HEK293 (cell line): ENCODE measurements around the gene MAP1LC3A.

Experiments used
- FEZF1 ChIP-seq: fragments of 450-650 bp; formaldehyde crosslinking; IDR thresholded peaks from 2 replicates; pipeline ENCODE4 v1.5.1; 2016; ENCODE audit warnings: missing biosample characterization, missing genetic modification characterization
- GLIS1 ChIP-seq: fragments of 450-650 bp; formaldehyde crosslinking; IDR thresholded peaks from 2 replicates; pipeline ENCODE4 v1.5.1; 2016; ENCODE audit warnings: missing biosample characterization, missing genetic modification characterization
- IKZF3 ChIP-seq: fragments of 450-650 bp; IDR thresholded peaks from 2 replicates; pipeline ENCODE4 v1.5.0; 2018; ENCODE audit warnings: missing biosample characterization, mild to moderate bottlenecking, missing genetic modification characterization, moderate library complexity
- KLF10 ChIP-seq: fragments of 450-650 bp; IDR thresholded peaks from 2 replicates; pipeline ENCODE4 v1.5.1; 2018; ENCODE audit warnings: missing biosample characterization, mild to moderate bottlenecking, missing genetic modification characterization
- MEIS1 ChIP-seq: sonication (generic); formaldehyde crosslinking; IDR thresholded peaks from 2 replicates; pipeline ENCODE4 v1.8.1; 2022; ENCODE audit warnings: missing genetic modification reagents, mild to moderate bottlenecking, borderline replicate concordance
- SCRT2 ChIP-seq: fragments of 450-650 bp; formaldehyde crosslinking; IDR thresholded peaks from 2 replicates; pipeline ENCODE4 v1.5.1; 2016; ENCODE audit warnings: missing biosample characterization, missing genetic modification characterization
- SP7 ChIP-seq: fragments of 450-650 bp; formaldehyde crosslinking; IDR thresholded peaks from 2 replicates; pipeline ENCODE4 v1.5.1; 2016; ENCODE audit warnings: missing biosample characterization, missing genetic modification characterization
- ZFHX2 ChIP-seq: fragments of 450-650 bp; formaldehyde crosslinking; conservative IDR thresholded peaks from 2 replicates; pipeline ENCODE4 v1.5.1; 2016; ENCODE audit warnings: missing biosample characterization, missing genetic modification characterization
- ZFP69B ChIP-seq: fragments of 450-650 bp; formaldehyde crosslinking; IDR thresholded peaks from 2 replicates; pipeline ENCODE4 v1.5.1; 2016; ENCODE audit warnings: missing biosample characterization, missing genetic modification characterization
- ZIC2 ChIP-seq: fragments of 450-650 bp; formaldehyde crosslinking; IDR thresholded peaks from 2 replicates; pipeline ENCODE4 v1.5.1; 2016; ENCODE audit warnings: missing biosample characterization, missing genetic modification characterization
- ZNF114 ChIP-seq: fragments of 450-650 bp; formaldehyde crosslinking; IDR thresholded peaks from 2 replicates; pipeline ENCODE4 v1.5.0; 2017; ENCODE audit warnings: missing biosample characterization, missing genetic modification characterization
- ZNF138 ChIP-seq: fragments of 450-650 bp; formaldehyde crosslinking; IDR thresholded peaks from 2 replicates; pipeline ENCODE4 v1.5.1; 2016; ENCODE audit warnings: missing biosample characterization, missing genetic modification characterization, borderline replicate concordance
- ZNF24 ChIP-seq: fragments of 450-650 bp; formaldehyde crosslinking; IDR thresholded peaks from 2 replicates; pipeline ENCODE4 v1.5.1; 2016; ENCODE audit warnings: missing biosample characterization, missing genetic modification characterization
- ZNF335 ChIP-seq: fragments of 450-650 bp; formaldehyde crosslinking; conservative IDR thresholded peaks from 2 replicates; pipeline ENCODE4 v1.5.1; 2016; ENCODE audit warnings: missing biosample characterization, missing genetic modification characterization
- ZNF341 ChIP-seq: fragments of 450-650 bp; formaldehyde crosslinking; IDR thresholded peaks from 2 replicates; pipeline ENCODE4; 2016; ENCODE audit warnings: low read depth, missing biosample characterization, missing genetic modification characterization
- ZNF561 ChIP-seq: fragments of 450-650 bp; IDR thresholded peaks from 2 replicates; pipeline ENCODE4 v1.5.1; 2018; ENCODE audit warnings: missing biosample characterization, missing genetic modification characterization, borderline replicate concordance
- ZNF571 ChIP-seq: fragments of 450-650 bp; formaldehyde crosslinking; IDR thresholded peaks from 2 replicates; pipeline ENCODE4 v1.5.0; 2017; ENCODE audit warnings: missing biosample characterization, missing genetic modification characterization
- ZNF621 ChIP-seq: fragments of 450-650 bp; formaldehyde crosslinking; IDR thresholded peaks from 2 replicates; pipeline ENCODE4 v1.5.1; 2017; ENCODE audit warnings: missing biosample characterization, missing genetic modification characterization
- ZNF623 ChIP-seq: fragments of 450-650 bp; formaldehyde crosslinking; IDR thresholded peaks from 2 replicates; pipeline ENCODE4 v1.5.1; 2016; ENCODE audit warnings: missing biosample characterization, missing genetic modification characterization
- ZNF629 ChIP-seq: fragments of 450-650 bp; formaldehyde crosslinking; IDR thresholded peaks from 2 replicates; pipeline ENCODE4 v1.5.1; 2017; ENCODE audit warnings: missing biosample characterization, missing genetic modification characterization
- ZNF664 ChIP-seq: fragments of 450-650 bp; formaldehyde crosslinking; IDR thresholded peaks from 2 replicates; pipeline ENCODE4 v1.5.1; 2016; ENCODE audit warnings: missing biosample characterization, missing genetic modification characterization
- ZNF76 ChIP-seq: fragments of 450-650 bp; formaldehyde crosslinking; IDR thresholded peaks from 2 replicates; pipeline ENCODE4; 2016; ENCODE audit warnings: low read depth, missing biosample characterization, missing genetic modification characterization, borderline replicate concordance
- ZNF792 ChIP-seq: fragments of 450-650 bp; formaldehyde crosslinking; IDR thresholded peaks from 2 replicates; pipeline ENCODE4 v1.5.1; 2016; ENCODE audit warnings: missing biosample characterization, missing genetic modification characterization
- ZNF830 ChIP-seq: fragments of 450-650 bp; IDR thresholded peaks from 2 replicates; pipeline ENCODE4 v1.5.0; 2018; ENCODE audit warnings: missing biosample characterization, missing genetic modification characterization, low read depth, mild to moderate bottlenecking, moderate library complexity
- ZSCAN16 ChIP-seq: fragments of 450-650 bp; formaldehyde crosslinking; IDR thresholded peaks from 2 replicates; pipeline ENCODE4 v1.5.1; 2016; ENCODE audit warnings: missing biosample characterization, missing genetic modification characterization
- TF ChIP-seq, protein P1 (sequence below): fragments of 450-650 bp; formaldehyde crosslinking; IDR thresholded peaks from 2 replicates; pipeline ENCODE4 v1.5.1; 2016; ENCODE audit warnings: missing biosample characterization, missing genetic modification characterization
- TF ChIP-seq, protein P2 (sequence below): fragments of 450-650 bp; formaldehyde crosslinking; IDR thresholded peaks from 2 replicates; pipeline ENCODE4 v1.5.1; 2016; ENCODE audit warnings: missing biosample characterization, missing genetic modification characterization
- TF ChIP-seq, protein P3 (sequence below): fragments of 450-650 bp; formaldehyde crosslinking; IDR thresholded peaks from 2 replicates; pipeline ENCODE4 v1.5.1; 2016; ENCODE audit warnings: missing biosample characterization, missing genetic modification characterization
- TF ChIP-seq, protein P4 (sequence below): fragments of 450-650 bp; formaldehyde crosslinking; IDR thresholded peaks from 2 replicates; pipeline ENCODE4 v1.5.1; 2016; ENCODE audit warnings: missing biosample characterization, missing genetic modification characterization, borderline replicate concordance
- TF ChIP-seq, protein P5 (sequence below): fragments of 450-650 bp; formaldehyde crosslinking; IDR thresholded peaks from 2 replicates; pipeline ENCODE4; 2016; ENCODE audit warnings: missing biosample characterization, missing genetic modification characterization

MAP1LC3A gene

GRCh38 chr20:34595377-34596184 is 37.1 kb downstream of the MAP1LC3A start (continued):
- TF ChIP-seq, protein P1, sequence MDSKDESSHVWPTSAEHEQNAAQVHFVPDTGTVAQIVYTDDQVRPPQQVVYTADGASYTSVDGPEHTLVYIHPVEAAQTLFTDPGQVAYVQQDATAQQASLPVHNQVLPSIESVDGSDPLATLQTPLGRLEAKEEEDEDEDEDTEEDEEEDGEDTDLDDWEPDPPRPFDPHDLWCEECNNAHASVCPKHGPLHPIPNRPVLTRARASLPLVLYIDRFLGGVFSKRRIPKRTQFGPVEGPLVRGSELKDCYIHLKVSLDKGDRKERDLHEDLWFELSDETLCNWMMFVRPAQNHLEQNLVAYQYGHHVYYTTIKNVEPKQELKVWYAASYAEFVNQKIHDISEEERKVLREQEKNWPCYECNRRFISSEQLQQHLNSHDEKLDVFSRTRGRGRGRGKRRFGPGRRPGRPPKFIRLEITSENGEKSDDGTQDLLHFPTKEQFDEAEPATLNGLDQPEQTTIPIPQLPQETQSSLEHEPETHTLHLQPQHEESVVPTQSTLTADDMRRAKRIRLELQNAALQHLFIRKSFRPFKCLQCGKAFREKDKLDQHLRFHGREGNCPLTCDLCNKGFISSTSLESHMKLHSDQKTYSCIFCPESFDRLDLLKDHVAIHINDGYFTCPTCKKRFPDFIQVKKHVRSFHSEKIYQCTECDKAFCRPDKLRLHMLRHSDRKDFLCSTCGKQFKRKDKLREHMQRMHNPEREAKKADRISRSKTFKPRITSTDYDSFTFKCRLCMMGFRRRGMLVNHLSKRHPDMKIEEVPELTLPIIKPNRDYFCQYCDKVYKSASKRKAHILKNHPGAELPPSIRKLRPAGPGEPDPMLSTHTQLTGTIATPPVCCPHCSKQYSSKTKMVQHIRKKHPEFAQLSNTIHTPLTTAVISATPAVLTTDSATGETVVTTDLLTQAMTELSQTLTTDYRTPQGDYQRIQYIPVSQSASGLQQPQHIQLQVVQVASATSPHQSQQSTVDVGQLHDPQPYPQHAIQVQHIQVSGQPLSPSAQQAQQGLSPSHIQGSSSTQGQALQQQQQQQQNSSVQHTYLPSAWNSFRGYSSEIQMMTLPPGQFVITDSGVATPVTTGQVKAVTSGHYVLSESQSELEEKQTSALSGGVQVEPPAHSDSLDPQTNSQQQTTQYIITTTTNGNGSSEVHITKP (tag by site-specific recombination) = peak; percentile 60
- TF ChIP-seq ZNF341 (no peak), FEZF1 (peak; percentile 90), ZNF621 (tag by site-specific recombination) (no peak), SP7 (tag by site-specific recombination) (peak; percentile 81), ZNF623 (no peak), IKZF3 (tag by site-specific recombination) (0 out of 2 replicates have a peak, but pooled peaks have one; percentile 42), ZNF830 (tag by site-specific recombination) (no peak), ZNF571 (tag by site-specific recombination) (no peak), KLF10 (no peak), ZNF561 (no peak), ZNF114 (no peak), SCRT2 (tag by site-specific recombination) (no peak), GLIS1 (peak; percentile 85), ZNF76 (tag by site-specific recombination) (no peak), ZNF629 (tag by site-specific recombination) (peak; percentile 36; the same call in 1 of the 2 replicates), ZNF138 (tag by site-specific recombination) (no peak), ZSCAN16 (tag by site-specific recombination) (no peak), MEIS1 (CRISPR knock-in tag) (no peak), ZNF792 (no peak), ZFHX2 (no peak), ZNF664 (no peak), ZNF24 (tag by site-specific recombination) (no peak), ZFP69B (no peak), ZIC2 (tag by site-specific recombination) (0 out of 2 replicates have a peak, but pooled peaks have one; percentile 29), ZNF335 (tag by site-specific recombination) (peak; percentile 46)
- TF ChIP-seq, protein P2, sequence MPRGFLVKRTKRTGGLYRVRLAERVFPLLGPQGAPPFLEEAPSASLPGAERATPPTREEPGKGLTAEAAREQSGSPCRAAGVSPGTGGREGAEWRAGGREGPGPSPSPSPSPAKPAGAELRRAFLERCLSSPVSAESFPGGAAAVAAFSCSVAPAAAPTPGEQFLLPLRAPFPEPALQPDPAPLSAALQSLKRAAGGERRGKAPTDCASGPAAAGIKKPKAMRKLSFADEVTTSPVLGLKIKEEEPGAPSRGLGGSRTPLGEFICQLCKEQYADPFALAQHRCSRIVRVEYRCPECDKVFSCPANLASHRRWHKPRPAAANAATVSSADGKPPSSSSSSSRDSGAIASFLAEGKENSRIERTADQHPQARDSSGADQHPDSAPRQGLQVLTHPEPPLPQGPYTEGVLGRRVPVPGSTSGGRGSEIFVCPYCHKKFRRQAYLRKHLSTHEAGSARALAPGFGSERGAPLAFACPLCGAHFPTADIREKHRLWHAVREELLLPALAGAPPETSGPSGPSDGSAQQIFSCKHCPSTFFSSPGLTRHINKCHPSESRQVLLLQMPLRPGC = no peak
- TF ChIP-seq, protein P3, sequence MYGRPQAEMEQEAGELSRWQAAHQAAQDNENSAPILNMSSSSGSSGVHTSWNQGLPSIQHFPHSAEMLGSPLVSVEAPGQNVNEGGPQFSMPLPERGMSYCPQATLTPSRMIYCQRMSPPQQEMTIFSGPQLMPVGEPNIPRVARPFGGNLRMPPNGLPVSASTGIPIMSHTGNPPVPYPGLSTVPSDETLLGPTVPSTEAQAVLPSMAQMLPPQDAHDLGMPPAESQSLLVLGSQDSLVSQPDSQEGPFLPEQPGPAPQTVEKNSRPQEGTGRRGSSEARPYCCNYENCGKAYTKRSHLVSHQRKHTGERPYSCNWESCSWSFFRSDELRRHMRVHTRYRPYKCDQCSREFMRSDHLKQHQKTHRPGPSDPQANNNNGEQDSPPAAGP = no peak
- TF ChIP-seq, protein P4, sequence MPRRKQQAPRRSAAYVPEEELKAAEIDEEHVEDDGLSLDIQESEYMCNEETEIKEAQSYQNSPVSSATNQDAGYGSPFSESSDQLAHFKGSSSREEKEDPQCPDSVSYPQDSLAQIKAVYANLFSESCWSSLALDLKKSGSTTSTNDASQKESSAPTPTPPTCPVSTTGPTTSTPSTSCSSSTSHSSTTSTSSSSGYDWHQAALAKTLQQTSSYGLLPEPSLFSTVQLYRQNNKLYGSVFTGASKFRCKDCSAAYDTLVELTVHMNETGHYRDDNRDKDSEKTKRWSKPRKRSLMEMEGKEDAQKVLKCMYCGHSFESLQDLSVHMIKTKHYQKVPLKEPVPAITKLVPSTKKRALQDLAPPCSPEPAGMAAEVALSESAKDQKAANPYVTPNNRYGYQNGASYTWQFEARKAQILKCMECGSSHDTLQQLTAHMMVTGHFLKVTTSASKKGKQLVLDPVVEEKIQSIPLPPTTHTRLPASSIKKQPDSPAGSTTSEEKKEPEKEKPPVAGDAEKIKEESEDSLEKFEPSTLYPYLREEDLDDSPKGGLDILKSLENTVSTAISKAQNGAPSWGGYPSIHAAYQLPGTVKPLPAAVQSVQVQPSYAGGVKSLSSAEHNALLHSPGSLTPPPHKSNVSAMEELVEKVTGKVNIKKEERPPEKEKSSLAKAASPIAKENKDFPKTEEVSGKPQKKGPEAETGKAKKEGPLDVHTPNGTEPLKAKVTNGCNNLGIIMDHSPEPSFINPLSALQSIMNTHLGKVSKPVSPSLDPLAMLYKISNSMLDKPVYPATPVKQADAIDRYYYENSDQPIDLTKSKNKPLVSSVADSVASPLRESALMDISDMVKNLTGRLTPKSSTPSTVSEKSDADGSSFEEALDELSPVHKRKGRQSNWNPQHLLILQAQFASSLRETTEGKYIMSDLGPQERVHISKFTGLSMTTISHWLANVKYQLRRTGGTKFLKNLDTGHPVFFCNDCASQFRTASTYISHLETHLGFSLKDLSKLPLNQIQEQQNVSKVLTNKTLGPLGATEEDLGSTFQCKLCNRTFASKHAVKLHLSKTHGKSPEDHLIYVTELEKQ (tag by site-specific recombination) = no peak
- TF ChIP-seq, protein P5, sequence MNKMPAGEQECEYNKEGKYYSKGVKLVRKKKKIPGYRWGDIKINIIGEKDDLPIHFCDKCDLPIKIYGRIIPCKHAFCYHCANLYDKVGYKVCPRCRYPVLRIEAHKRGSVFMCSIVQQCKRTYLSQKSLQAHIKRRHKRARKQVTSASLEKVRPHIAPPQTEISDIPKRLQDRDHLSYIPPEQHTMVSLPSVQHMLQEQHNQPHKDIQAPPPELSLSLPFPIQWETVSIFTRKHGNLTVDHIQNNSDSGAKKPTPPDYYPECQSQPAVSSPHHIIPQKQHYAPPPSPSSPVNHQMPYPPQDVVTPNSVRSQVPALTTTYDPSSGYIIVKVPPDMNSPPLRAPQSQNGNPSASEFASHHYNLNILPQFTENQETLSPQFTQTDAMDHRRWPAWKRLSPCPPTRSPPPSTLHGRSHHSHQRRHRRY = no peak
